T-cell (primary cell): ENCODE measurements around the gene BOLA2. TPM values are rescaled to one million over a fixed set of nuclear protein-coding genes. Genes with fewer than 3 reads are reported as not detected.
"Not testable (repeated sequence)": the region's sequence is repeated elsewhere in the genome, so short reads cannot be mapped to it uniquely, and the experiment has no call there.

ENCODE experiments used
- ATAC-seq, 4 experiments: fragments of 200-7000 bp in 3 of 4; fragments of 150-1000 bp in 1 of 4; cut with Tn5 transposase; replicated peaks in 1 of 4; 1 replicate in 3 of 4; 2 replicates in 1 of 4; pipeline ENCODE4 v1.10.0; 2021; ENCODE audit warnings: moderate library complexity in 3 of 4, mild to moderate bottlenecking in 2 of 4, moderate number of reproducible peaks in 1 of 4
- CTCF ChIA-PET, 2 donors: fragments of 300-600 bp; sonication (Branson Sonifier 250); formaldehyde crosslinking; loops; one replicate each; lab custom pipeline; 2022; ENCODE audit warnings: antibody characterized with exemption in 2 of 2; lab: Charles Lee
- POLR2A ChIA-PET, 2 donors: fragments of 300-600 bp; sonication (Branson Sonifier 250); formaldehyde crosslinking; loops; one replicate each; lab custom pipeline; 2022; ENCODE audit warnings: antibody characterized with exemption in 2 of 2; lab: Charles Lee
- DNase-seq, 35 experiments: peaks; one replicate each; pipeline versions ENCODE4 v3.0.0 to v3.0.0-alpha.2; 2013 to 2023
- H3K27ac ChIP-seq: one replicate; pipeline ENCODE4 v1.5.1; 2013; ENCODE audit warnings: low read length
- H3K27me3 ChIP-seq, 2 experiments: replicated peaks in 1 of 2; 1 replicate in 1 of 2; 2 replicates in 1 of 2; pipeline versions ENCODE4 v1.6.1 to v1.7.0; 2013; ENCODE audit warnings: low read length in 1 of 2, mixed read lengths in 1 of 2; ENCODE audit not compliant: control insufficient read depth in 2 of 2, insufficient read depth in 2 of 2; ENCODE audit errors: extremely low read depth in 1 of 2
- H3K36me3 ChIP-seq, 2 donors: 1 replicate in 1 of 2; 2 replicates in 1 of 2; pipeline versions ENCODE4 v1.6.1 to v1.7.0; 2013; ENCODE audit warnings: low read length in 1 of 2; ENCODE audit not compliant: control insufficient read depth in 2 of 2, insufficient read depth in 1 of 2; ENCODE audit errors: extremely low read depth in 1 of 2
- H3K4me1 ChIP-seq, 2 experiments: 1 replicate in 1 of 2; 2 replicates in 1 of 2; pipeline versions ENCODE4 v1.6.1 to v1.7.0; 2013; ENCODE audit warnings: low read length in 2 of 2, mixed read lengths in 1 of 2; ENCODE audit not compliant: insufficient read depth in 2 of 2, control insufficient read depth in 1 of 2; ENCODE audit errors: extremely low read depth in 1 of 2
- H3K4me3 ChIP-seq, 2 donors: 1 replicate in 1 of 2; 2 replicates in 1 of 2; pipeline versions ENCODE4 v1.5.1 to v1.7.0; 2013; ENCODE audit warnings: mild to moderate bottlenecking in 2 of 2, low read length in 1 of 2, moderate library complexity in 1 of 2; ENCODE audit not compliant: control insufficient read depth in 1 of 2; ENCODE audit errors: extremely low read depth in 1 of 2
- H3K9me3 ChIP-seq: 2 replicates; pipeline ENCODE4 v1.7.0; 2013
- H3K27ac Mint-ChIP-seq, 2 donors: one replicate each; pipeline ENCODE4 v1.8.0; 2020 to 2021; ENCODE audit warnings: mild to moderate bottlenecking in 2 of 2, mixed read lengths in 2 of 2
- H3K27me3 Mint-ChIP-seq, 2 donors: one replicate each; pipeline ENCODE4 v1.8.0; 2021 to 2022; ENCODE audit warnings: mixed read lengths in 2 of 2
- H3K36me3 Mint-ChIP-seq: one replicate; pipeline ENCODE4 v1.8.0; 2021; ENCODE audit warnings: mixed read lengths
- H3K4me1 Mint-ChIP-seq, 3 donors: one replicate each; pipeline ENCODE4 v1.8.0; 2020 to 2022; ENCODE audit warnings: mixed read lengths in 3 of 3, mild to moderate bottlenecking in 1 of 3
- H3K4me3 Mint-ChIP-seq, 3 donors: one replicate each; pipeline ENCODE4 v1.8.0; 2020 to 2022; ENCODE audit warnings: mild to moderate bottlenecking in 3 of 3, mixed read lengths in 3 of 3, moderate library complexity in 3 of 3
- H3K9me3 Mint-ChIP-seq, 3 donors: one replicate each; pipeline ENCODE4 v1.8.0; 2020 to 2022; ENCODE audit warnings: mixed read lengths in 3 of 3
- WGBS: methylation state at CpG from one replicate; pipeline ENCODE4 v1.1.5; 2013; ENCODE audit warnings: missing lambda C conversion rate; ENCODE audit not compliant: insufficient coverage; 5-methylcytosine and 5-hydroxymethylcytosine counted together
- total RNA-seq, 35 experiments: library from RNA in 6 of 35; stranded (reverse) in 6 of 35; fragments of 120-200 nt in 1 of 35; gene quantifications; one replicate each; pipeline versions ENCODE4 v1.2.1 to v1.2.4 and lab custom pipeline; 2013 to 2026

The BOLA2 gene
- total RNA-seq, 5 donors from 2014 or later (not counting 1 experiment from before 2014, with no cell fraction given): 3.4 to 15.5 (median 9.1) TPM

DNA sequence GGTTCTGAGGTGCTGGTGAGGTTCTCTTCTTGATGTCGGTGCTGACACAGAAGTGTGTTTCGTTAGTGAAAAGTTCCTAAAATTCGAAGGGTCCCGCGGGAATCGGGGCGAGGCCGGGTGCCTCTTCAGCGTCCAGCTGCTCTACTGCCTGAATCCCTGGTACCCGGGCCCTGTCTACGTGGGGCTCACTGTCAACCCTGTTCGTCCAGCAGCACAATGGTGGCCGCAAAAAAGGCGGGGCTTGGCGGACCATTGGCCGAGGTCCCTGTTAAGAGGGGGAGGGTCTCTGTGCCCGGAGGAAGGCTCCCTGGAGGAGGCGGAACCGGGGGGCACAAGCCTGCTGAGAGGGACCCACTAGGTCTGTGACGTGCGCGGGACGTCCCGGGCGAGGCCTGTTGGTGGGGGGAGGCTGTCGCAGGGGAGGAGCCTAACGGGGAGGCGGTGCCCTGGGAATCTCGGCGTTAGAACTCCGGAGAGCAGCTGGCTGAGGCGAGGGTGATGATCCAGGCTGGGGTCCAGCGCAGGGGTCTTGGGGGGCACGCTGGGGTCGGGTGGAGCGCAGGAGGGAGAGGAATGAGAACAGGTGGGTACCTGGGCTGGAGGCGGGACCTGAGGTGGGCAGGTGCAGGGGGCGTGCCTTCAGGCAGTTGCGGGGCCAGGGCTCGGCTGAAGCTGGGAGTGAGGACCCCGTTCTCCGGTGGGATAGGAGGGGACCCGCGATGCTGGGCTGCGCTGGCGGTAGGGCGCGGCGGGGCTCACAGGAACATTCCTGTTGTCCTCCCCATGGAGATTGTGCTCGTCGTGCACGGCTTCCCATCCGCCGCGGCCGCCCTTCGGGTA is 12.1 kb upstream of the BOLA2 start:
- CTCF ChIA-PET, H3K27me3 Mint-ChIP-seq: not testable (repeated sequence)

DNA sequence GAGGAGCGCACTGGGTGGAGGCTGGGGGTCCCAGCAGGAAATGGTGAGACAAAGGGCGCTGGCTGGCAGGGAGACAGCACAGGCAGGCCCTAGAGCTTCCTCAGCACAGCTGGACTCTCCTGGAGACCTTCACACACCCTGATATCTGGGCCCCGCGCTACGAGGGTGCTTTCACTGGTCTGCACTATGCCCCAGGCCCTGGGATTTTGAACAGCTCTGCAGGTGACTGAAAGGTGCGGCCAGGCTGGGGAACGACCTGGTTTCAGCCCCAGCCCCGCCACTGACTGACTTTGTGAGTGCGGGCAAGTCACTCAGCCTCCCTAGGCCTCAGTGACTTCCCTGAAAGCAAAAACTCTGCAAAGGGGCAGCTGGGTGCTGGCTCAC is 6.5 kb upstream of the BOLA2 start:
- H3K4me1 Mint-ChIP-seq, H3K27me3 Mint-ChIP-seq, H3K4me3 Mint-ChIP-seq, H3K27me3 ChIP-seq, H3K4me1 ChIP-seq, DNase-seq, H3K27ac Mint-ChIP-seq, H3K4me3 ChIP-seq, H3K36me3 ChIP-seq, POLR2A ChIA-PET, ATAC-seq, H3K36me3 Mint-ChIP-seq, CTCF ChIA-PET, H3K9me3 Mint-ChIP-seq, H3K9me3 ChIP-seq, H3K27ac ChIP-seq: not testable (repeated sequence)
- WGBS: no CpG with 5 or more reads among the region's 9 CpGs

More for the DNA sequence above, 12.1 kb upstream of the BOLA2 start:
- no CpG with 5 or more reads among the region's 57 CpGs for WGBS
- H3K4me3 Mint-ChIP-seq, H3K4me3 ChIP-seq, DNase-seq, H3K27ac ChIP-seq, H3K9me3 ChIP-seq, H3K9me3 Mint-ChIP-seq, H3K27ac Mint-ChIP-seq, H3K4me1 Mint-ChIP-seq, H3K36me3 Mint-ChIP-seq, POLR2A ChIA-PET, H3K27me3 ChIP-seq, H3K36me3 ChIP-seq, H3K4me1 ChIP-seq: not testable (repeated sequence)
- ATAC-seq: peak; percentile 61 to 79 (median 64)

DNA sequence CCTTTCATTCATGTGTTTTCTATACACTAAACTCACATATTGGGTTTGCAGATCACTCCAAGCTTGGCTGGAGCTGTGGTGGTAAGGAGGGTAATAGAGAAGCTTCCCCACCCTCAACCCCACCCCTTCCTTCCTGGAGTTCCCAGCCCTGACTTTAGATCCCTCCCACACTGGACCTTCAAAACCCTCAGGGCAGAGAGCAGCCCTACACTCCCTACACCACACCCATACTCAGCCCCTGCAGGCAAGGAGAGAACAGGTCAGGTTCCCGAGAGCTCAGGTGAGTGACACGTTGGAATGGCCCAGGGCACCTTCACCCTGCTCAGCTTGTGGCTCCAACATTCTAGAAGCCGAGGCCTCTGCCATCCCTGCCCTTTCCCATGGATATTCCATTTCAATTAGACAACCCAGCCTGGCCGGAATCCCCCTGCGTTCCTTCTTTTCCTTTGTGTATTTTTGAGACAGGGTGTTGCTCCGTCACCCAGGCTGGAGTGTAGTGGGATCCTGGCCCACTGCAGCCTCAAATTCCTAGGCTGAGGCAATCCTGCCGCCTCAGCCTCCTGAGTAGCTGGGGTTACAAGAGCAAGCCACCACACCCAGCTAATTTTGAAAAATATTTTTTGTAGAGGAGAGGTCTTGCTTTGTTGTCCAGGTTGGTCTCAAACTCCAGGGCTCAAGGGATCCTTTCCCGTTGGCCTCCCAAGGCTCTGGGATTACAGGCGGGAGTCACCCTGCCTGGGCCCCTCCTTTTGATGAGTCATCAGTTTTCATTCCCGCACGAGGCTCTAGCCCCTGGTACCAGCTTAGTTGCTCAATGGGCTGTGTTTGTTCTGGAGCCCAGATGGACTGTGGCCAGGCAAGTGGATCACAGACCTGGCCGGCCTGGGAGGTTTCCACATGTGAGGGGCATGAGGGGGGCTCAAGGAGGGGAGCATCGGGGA is 5.8 kb upstream of the BOLA2 start, which contains the start of gene SULT1A4:
SULT1A4 (plus strand) TSS at position 208 of the 941 bp plus-strand sequence. CDS start 1,473 bp downstream, outside the sequence.
- H3K9me3 ChIP-seq, H3K4me3 ChIP-seq, CTCF ChIA-PET, H3K36me3 Mint-ChIP-seq, H3K36me3 ChIP-seq, H3K27me3 ChIP-seq, ATAC-seq, POLR2A ChIA-PET, DNase-seq, H3K9me3 Mint-ChIP-seq, H3K4me3 Mint-ChIP-seq, H3K27ac Mint-ChIP-seq, H3K4me1 Mint-ChIP-seq, H3K27ac ChIP-seq, H3K4me1 ChIP-seq, H3K27me3 Mint-ChIP-seq: not testable (repeated sequence)
- no CpG with 5 or more reads among the region's 13 CpGs for WGBS

DNA sequence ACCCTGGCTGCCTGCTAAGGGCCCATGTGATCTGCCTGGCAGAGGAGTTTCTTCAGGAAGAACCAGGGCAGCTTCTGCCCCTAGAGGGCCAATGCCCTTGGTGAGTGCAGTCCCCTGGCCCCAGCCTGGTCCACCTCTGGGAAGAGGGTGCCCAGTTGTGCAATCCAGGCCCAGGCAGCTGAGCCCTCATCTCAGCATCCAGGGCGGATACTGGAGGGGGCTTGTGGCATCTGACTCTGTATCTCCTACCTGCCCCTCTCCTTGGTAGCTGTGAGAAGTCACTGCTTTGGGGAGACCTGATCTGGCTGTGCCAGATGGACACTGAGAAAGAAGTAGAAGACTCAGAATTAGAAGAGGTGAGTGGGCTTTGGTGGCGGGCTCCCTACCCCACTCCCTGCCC is 3.5 kb upstream of the BOLA2 start:
- H3K36me3 ChIP-seq, H3K4me3 Mint-ChIP-seq, CTCF ChIA-PET, H3K27me3 Mint-ChIP-seq, H3K4me1 Mint-ChIP-seq, H3K27ac Mint-ChIP-seq, H3K27me3 ChIP-seq, POLR2A ChIA-PET, ATAC-seq, H3K9me3 ChIP-seq, H3K4me3 ChIP-seq, H3K4me1 ChIP-seq, H3K9me3 Mint-ChIP-seq, H3K27ac ChIP-seq, H3K36me3 Mint-ChIP-seq: not testable (repeated sequence)
- no CpG with 5 or more reads among the region's 2 CpGs for WGBS
- DNase-seq: peak in 1 of 35 experiments; percentile 21

GRCh38 chr16:29454828-29455227 is 677 bp upstream of the BOLA2 start:
- H3K27me3 Mint-ChIP-seq, H3K36me3 ChIP-seq, H3K36me3 Mint-ChIP-seq, H3K9me3 Mint-ChIP-seq, H3K4me3 Mint-ChIP-seq, H3K27ac Mint-ChIP-seq, DNase-seq, H3K27me3 ChIP-seq, POLR2A ChIA-PET, CTCF ChIA-PET, H3K9me3 ChIP-seq, H3K4me1 ChIP-seq, H3K27ac ChIP-seq, H3K4me3 ChIP-seq, H3K4me1 Mint-ChIP-seq: not testable (repeated sequence)
- WGBS: no CpG with 5 or more reads among the region's 29 CpGs
- ATAC-seq: peak; percentile 74 to 78 (median 76)

- H3K4me1 ChIP-seq, POLR2A ChIA-PET, H3K4me3 Mint-ChIP-seq, H3K4me1 Mint-ChIP-seq, H3K27me3 ChIP-seq, CTCF ChIA-PET, H3K9me3 ChIP-seq, H3K36me3 ChIP-seq, H3K4me3 ChIP-seq, H3K27me3 Mint-ChIP-seq, DNase-seq, H3K27ac Mint-ChIP-seq, H3K9me3 Mint-ChIP-seq, H3K27ac ChIP-seq, H3K36me3 Mint-ChIP-seq: not testable (repeated sequence)
- no CpG with 5 or more reads among the region's 21 CpGs for WGBS
- ATAC-seq: peak; percentile 29 to 35 (median 34)
Measured at GRCh38 chr16:29453754-29454153, 397 bp downstream of the BOLA2 start.
